ENCODE measurements around the gene PFKFB3.

The PFKFB3 gene

GRCh38 chr10:6218692-6219493 is 16.2 kb downstream of the PFKFB3 start:
- H3K4me1 ChIP-seq (ENCODE audit: insufficient read depth, poor library complexity, severe bottlenecking), result peaks cover 19% of the 10 kb centered on the region
- TF ChIP-seq CTCF (IDR thresholded peaks at IDR 0.05; ENCODE audit: poor library complexity, severe bottlenecking), result no peak
- DNase-seq (ENCODE audit: low spot score) (peak; percentile 93), ATAC-seq (ENCODE audit: low read depth) (peak; percentile 88)
- H3K4me3 ChIP-seq (ENCODE audit: severe bottlenecking), result no peak overlapping the region
- peak overlapping the region; percentile 89 for H3K27ac ChIP-seq (ENCODE audit: poor library complexity, severe bottlenecking)
- no peaks in the 10 kb centered on the region for H3K27me3 ChIP-seq (ENCODE audit: insufficient read depth, poor library complexity, severe bottlenecking)
- no peaks in the 10 kb centered on the region for H3K9me3 ChIP-seq (ENCODE audit: severe bottlenecking)
- peaks cover 86% of the 10 kb centered on the region for H3K36me3 ChIP-seq (ENCODE audit: low read depth)

- H3K27me3 ChIP-seq (ENCODE audit: insufficient read depth, poor library complexity, severe bottlenecking), result no peaks in the 10 kb centered on the region
- no peaks in the 10 kb centered on the region for H3K9me3 ChIP-seq (ENCODE audit: severe bottlenecking)
- peak overlapping the region; percentile 89 for H3K27ac ChIP-seq (ENCODE audit: poor library complexity, severe bottlenecking)
- DNase-seq (ENCODE audit: low spot score) (no peak), ATAC-seq (ENCODE audit: low read depth) (no peak)
- H3K4me1 ChIP-seq (ENCODE audit: insufficient read depth, poor library complexity, severe bottlenecking), result peaks cover 19% of the 10 kb centered on the region
- TF ChIP-seq CTCF (IDR thresholded peaks at IDR 0.05; ENCODE audit: poor library complexity, severe bottlenecking), result no peak
- H3K36me3 ChIP-seq (ENCODE audit: low read depth), result peaks cover 86% of the 10 kb centered on the region
- no peak overlapping the region for H3K4me3 ChIP-seq (ENCODE audit: severe bottlenecking)
Observed at GRCh38 chr10:6219494-6219836, 16.7 kb downstream of the PFKFB3 start.

GRCh38 chr10:6220418-6221191 is 17.9 kb downstream of the PFKFB3 start:
- H3K9me3 ChIP-seq (ENCODE audit: severe bottlenecking), result no peaks in the 10 kb centered on the region
- ATAC-seq (ENCODE audit: low read depth) (no peak), DNase-seq (ENCODE audit: low spot score) (no peak)
- TF ChIP-seq CTCF (IDR thresholded peaks at IDR 0.05; ENCODE audit: poor library complexity, severe bottlenecking), result no peak
- peaks cover 19% of the 10 kb centered on the region for H3K4me1 ChIP-seq (ENCODE audit: insufficient read depth, poor library complexity, severe bottlenecking)
- no peaks in the 10 kb centered on the region for H3K27me3 ChIP-seq (ENCODE audit: insufficient read depth, poor library complexity, severe bottlenecking)
- peaks cover 86% of the 10 kb centered on the region for H3K36me3 ChIP-seq (ENCODE audit: low read depth)
- no peak overlapping the region for H3K4me3 ChIP-seq (ENCODE audit: severe bottlenecking)
- peak overlapping the region; percentile 89 for H3K27ac ChIP-seq (ENCODE audit: poor library complexity, severe bottlenecking)

GRCh38 chr10:6221192-6221940 is 18.6 kb downstream of the PFKFB3 start:
- no peaks in the 10 kb centered on the region for H3K9me3 ChIP-seq (ENCODE audit: severe bottlenecking)
- DNase-seq (ENCODE audit: low spot score) (no peak), ATAC-seq (ENCODE audit: low read depth) (no peak)
- H3K27me3 ChIP-seq (ENCODE audit: insufficient read depth, poor library complexity, severe bottlenecking), result no peaks in the 10 kb centered on the region
- TF ChIP-seq CTCF (IDR thresholded peaks at IDR 0.05; ENCODE audit: poor library complexity, severe bottlenecking), result no peak
- peaks cover 19% of the 10 kb centered on the region for H3K4me1 ChIP-seq (ENCODE audit: insufficient read depth, poor library complexity, severe bottlenecking)
- no peak overlapping the region for H3K4me3 ChIP-seq (ENCODE audit: severe bottlenecking)
- peak overlapping the region; percentile 32 for H3K27ac ChIP-seq (ENCODE audit: poor library complexity, severe bottlenecking)
- peaks cover 90% of the 10 kb centered on the region for H3K36me3 ChIP-seq (ENCODE audit: low read depth)
